IMR-90 (cell line): ENCODE data around the gene IL21R. TPM values are rescaled to one million over a fixed set of nuclear protein-coding genes. Genes with fewer than 3 reads are reported as not detected.

Experiments
- ATAC-seq: fragments of 200-7000 bp; cut with Tn5 transposase; 2 replicates; pipeline ENCODE4 v1.9.1; 2020; ENCODE audit warnings: low read depth, mild to moderate bottlenecking, moderate library complexity
- BruUV-seq: library from RNA; stranded (reverse); fragments of 400-500 nt; replicated peaks from 2 replicates; lab custom pipeline; 2021; lab: Mats Ljungman, UMichigan
- CTCF ChIA-PET: fragments of 300-600 bp; formaldehyde crosslinking; extraction: SDS; loops from one replicate; lab custom pipeline; 2021; ENCODE audit warnings: antibody characterized with exemption; lab: Yijun Ruan, JAX
- POLR2A ChIA-PET: fragments of 300-600 bp; sonication (Branson Sonifier 250); formaldehyde crosslinking; loops from one replicate; lab custom pipeline; 2022; ENCODE audit warnings: antibody characterized with exemption; ENCODE audit not compliant: unreplicated experiment; lab: Charles Lee
- DNase-seq: peaks from one replicate; pipeline ENCODE4 v3.0.0; 2013
- H2AFZ ChIP-seq: replicated peaks from 2 replicates; pipeline ENCODE3; 2013; ENCODE audit warnings: low read length, mild to moderate bottlenecking; ENCODE audit not compliant: poor library complexity
- H2AK5ac ChIP-seq: 2 replicates; pipeline ENCODE4 v1.6.1; 2013; ENCODE audit warnings: low read depth, low read length, inconsistent platforms
- H2AK9ac ChIP-seq: replicated peaks from 2 replicates; pipeline ENCODE3; 2013; ENCODE audit warnings: mild to moderate bottlenecking, low read depth, low read length, moderate library complexity; ENCODE audit not compliant: poor library complexity
- H2BK120ac ChIP-seq: 2 replicates; pipeline ENCODE4 v1.6.1; 2013; ENCODE audit warnings: low read depth, low read length, inconsistent platforms
- H2BK15ac ChIP-seq: 3 replicates; pipeline ENCODE4 v1.6.1; 2013; ENCODE audit warnings: low read depth, low read length, inconsistent platforms
- H2BK20ac ChIP-seq: 2 replicates; pipeline ENCODE4 v1.6.1; 2013; ENCODE audit warnings: low read depth, mild to moderate bottlenecking, inconsistent platforms, low read length, moderate library complexity
- H2BK5ac ChIP-seq: 2 replicates; pipeline ENCODE4 v1.6.1; 2013; ENCODE audit warnings: mild to moderate bottlenecking, low read depth, low read length, inconsistent platforms; ENCODE audit not compliant: poor library complexity, severe bottlenecking
- H3K14ac ChIP-seq: replicated peaks from 2 replicates; pipeline ENCODE4 v1.6.1; 2013; ENCODE audit warnings: low read depth, low read length, inconsistent platforms
- H3K18ac ChIP-seq: 2 replicates; pipeline ENCODE4 v1.6.1; 2013; ENCODE audit warnings: low read depth, low read length, control low read depth
- H3K23ac ChIP-seq: 2 replicates; pipeline ENCODE4 v1.6.1; 2013; ENCODE audit warnings: low read depth, low read length, inconsistent platforms
- H3K27ac ChIP-seq: 2 replicates; pipeline ENCODE4 v1.5.1; 2013; ENCODE audit warnings: mild to moderate bottlenecking, control low read depth, low read length; ENCODE audit not compliant: insufficient read depth
- H3K27me3 ChIP-seq: 2 replicates; pipeline ENCODE4 v1.6.1; 2013; ENCODE audit warnings: low read length; ENCODE audit not compliant: control insufficient read depth, insufficient read depth
- H3K36me3 ChIP-seq: 2 replicates; pipeline ENCODE4 v1.6.1; 2013; ENCODE audit warnings: low read length, mixed read lengths; ENCODE audit not compliant: control insufficient read depth, insufficient read depth
- H3K4ac ChIP-seq: 2 replicates; pipeline ENCODE4 v1.6.1; 2013; ENCODE audit warnings: low read depth, low read length, inconsistent platforms
- H3K4me1 ChIP-seq: 2 replicates; pipeline ENCODE4 v1.6.1; 2013; ENCODE audit warnings: low read length, mixed read lengths; ENCODE audit not compliant: control insufficient read depth, insufficient read depth
- H3K4me2 ChIP-seq: 2 replicates; pipeline ENCODE4 v1.6.1; 2013; ENCODE audit warnings: low read depth, mild to moderate bottlenecking, control low read depth, low read length, moderate library complexity
- H3K4me3 ChIP-seq: 2 replicates; pipeline ENCODE4 v1.5.1; 2013; ENCODE audit warnings: low read depth, mild to moderate bottlenecking, control low read depth, low read length, moderate library complexity; ENCODE audit not compliant: insufficient read depth
- H3K56ac ChIP-seq: 2 replicates; pipeline ENCODE4 v1.6.1; 2013; ENCODE audit warnings: low read length, inconsistent platforms; ENCODE audit not compliant: insufficient read depth; ENCODE audit errors: extremely low read depth
- H3K79me1 ChIP-seq, 2 experiments: 2 replicates each; pipeline ENCODE4 v1.6.1; 2013; ENCODE audit warnings: low read length in 2 of 2, inconsistent platforms in 1 of 2, low read depth in 1 of 2
- H3K9ac ChIP-seq: 2 replicates; pipeline ENCODE4 v1.6.1; 2013; ENCODE audit warnings: low read depth, low read length, control low read depth
- H3K9me1 ChIP-seq: 2 replicates; pipeline ENCODE4 v1.6.1; 2013; ENCODE audit warnings: low read length, inconsistent platforms; ENCODE audit not compliant: insufficient read depth
- H3K9me3 ChIP-seq: 2 replicates; pipeline ENCODE4 v1.6.1; 2013; ENCODE audit warnings: low read length; ENCODE audit not compliant: control insufficient read depth, insufficient read depth
- H4K20me1 ChIP-seq: 2 replicates; pipeline ENCODE4 v1.6.1; 2013; ENCODE audit warnings: low read length, inconsistent platforms; ENCODE audit not compliant: insufficient read depth
- H4K5ac ChIP-seq: 2 replicates; pipeline ENCODE4 v1.6.1; 2013; ENCODE audit warnings: mild to moderate bottlenecking, low read depth, low read length, control low read depth
- H4K8ac ChIP-seq, 2 experiments: 2 replicates each; pipeline ENCODE4 v1.6.1; 2013; ENCODE audit warnings: low read depth in 2 of 2, low read length in 2 of 2, control low read depth in 1 of 2, inconsistent platforms in 1 of 2
- H4K91ac ChIP-seq: 2 replicates; pipeline ENCODE4 v1.6.1; 2013; ENCODE audit warnings: low read depth, low read length, inconsistent platforms; ENCODE audit not compliant: insufficient read depth
- BHLHE40 ChIP-seq: fragments of 150-350 bp; IDR thresholded peaks from 2 replicates; pipeline ENCODE4 v1.6.1; 2016; ENCODE audit warnings: mild to moderate bottlenecking, low read depth, low read length
- CEBPB ChIP-seq: IDR thresholded peaks from 2 replicates; pipeline ENCODE4 v1.6.1; 2012; ENCODE audit warnings: low read depth, low read length, improper control_type of control experiment
- WGBS, 2 experiments: methylation state at CpG; one replicate each; pipeline versions ENCODE4 v1.1.5 to v1.1.7; 2013; ENCODE audit warnings: missing lambda C conversion rate in 2 of 2; ENCODE audit not compliant: insufficient read length in 1 of 2; ENCODE audit errors: extremely low coverage in 2 of 2; 5-methylcytosine and 5-hydroxymethylcytosine counted together
- dilution Hi-C: fragments of 300-500 bp; cut with HindIII; formaldehyde crosslinking; loops from one replicate; pipeline ENCODE4 v1.14.3; 2018; ENCODE audit warnings: low sequenced_read_pairs; ENCODE audit not compliant: unreplicated experiment
- in situ Hi-C: fragments of 300-500 bp; cut with MboI; formaldehyde crosslinking; loops from 3 replicates; pipeline ENCODE4 v1.14.3; 2019; ENCODE audit warnings: low sequenced_read_pairs, inconsistent platforms, mixed read lengths
- intact Hi-C: fragments of 100-400 bp; cut with micrococcal nuclease; formaldehyde crosslinking; loops from 2 replicates; pipeline ENCODE4 v1.10.0; 2022
- polyA plus RNA-seq, 3 experiments: library from polyadenylated mRNA; depleted of rRNA; stranded (reverse); fragments of >200 nt; gene quantifications; 2 replicates each; pipeline ENCODE4 v1.2.3, GENCODE V29; 2012; ENCODE audit warnings: low replicate concordance in 1 of 3
- total RNA-seq: library from RNA; depleted of rRNA; stranded (reverse); fragments of >200 nt; gene quantifications from 2 replicates; pipeline ENCODE4 v1.2.3, GENCODE V29; 2012

The IL21R gene
- total and polyA plus RNA-seq, 2 of the 4 experiments (the other 2 are of a cell fraction), result 0.72 to 0.97 TPM

- Histone ChIP-seq H3K4me1 (peaks cover 2% of the 10 kb centered on the region), H3K18ac (no peak overlapping the region), H2AK5ac (no peak overlapping the region), H3K9me1 (peaks cover 9% of the 10 kb centered on the region; the same call in 1 of the 2 replicates), H2BK15ac (no peak overlapping the region), H4K20me1 (no peaks in the 10 kb centered on the region), H3K4me3 (no peak overlapping the region), H4K91ac (no peak overlapping the region), H4K5ac (no peak overlapping the region), H3K14ac (no peak overlapping the region), H2BK120ac (no peak overlapping the region), H3K23ac (no peak overlapping the region), H3K27ac (no peak overlapping the region), H3K56ac (no peak overlapping the region), H3K4me2 (no peak overlapping the region), H3K27me3 (no peaks in the 10 kb centered on the region), H2BK20ac (no peak overlapping the region), H3K4ac (no peak overlapping the region), H3K9ac (no peak overlapping the region), H3K36me3 (peaks cover 73% of the 10 kb centered on the region), H2AFZ (no peak overlapping the region), H2BK5ac (no peak overlapping the region), H3K79me1 (peaks cover under 1 to 4% of the 10 kb centered on the region in 2 experiments; a peak in 2 of 4 replicates), H4K8ac (no peak overlapping the region), H3K9me3 (no peaks in the 10 kb centered on the region), H2AK9ac (no peak overlapping the region)
- ChIA-PET CTCF (no interaction called here), POLR2A (no interaction called here)
- TF ChIP-seq BHLHE40 (no peak), CEBPB (0 out of 2 replicates have a peak, but pooled peaks have one; percentile 12)
- dilution Hi-C loops, result no loop called here
- WGBS, 2 experiments, result 97% methylated on average over 8 of the region's 15 CpGs; no CpG with 5 or more reads in 1 of the 2 experiments
- intact Hi-C loops, result no loop called here
- DNase-seq, result no peak
- no peak for ATAC-seq
- in situ Hi-C loops, result no loop called here
- no TSS peak for BruUV-seq
These were observed 79.4 kb downstream of the IL21R start for GRCh38 chr16:27481282-27481934.
